ENCODE measurements around the gene TBC1D9B.

Gene TBC1D9B

DNA sequence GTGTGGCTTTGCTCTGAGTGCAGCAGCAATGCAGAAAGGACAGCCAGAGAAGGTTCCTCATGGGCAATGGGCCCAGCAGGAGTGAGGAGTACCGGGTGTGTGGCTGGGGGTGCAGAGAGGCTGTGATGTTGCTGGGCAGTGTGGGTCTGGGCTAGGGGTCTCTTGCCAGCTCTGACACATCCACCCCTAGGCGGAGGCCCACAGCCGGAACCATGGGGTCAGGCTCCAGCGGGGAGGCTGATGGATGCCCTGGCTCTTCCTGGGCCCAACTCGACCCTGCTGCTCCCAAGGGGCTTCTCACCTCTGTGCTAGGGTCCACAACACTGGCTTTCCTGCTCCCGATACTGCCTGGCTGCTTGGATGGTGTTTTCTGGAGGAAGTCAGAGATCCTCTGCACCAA is 19.9 kb downstream of the TBC1D9B start:
- H3K36me3 ChIP-seq, result peaks cover 100% of the 10 kb centered on the region

DNA sequence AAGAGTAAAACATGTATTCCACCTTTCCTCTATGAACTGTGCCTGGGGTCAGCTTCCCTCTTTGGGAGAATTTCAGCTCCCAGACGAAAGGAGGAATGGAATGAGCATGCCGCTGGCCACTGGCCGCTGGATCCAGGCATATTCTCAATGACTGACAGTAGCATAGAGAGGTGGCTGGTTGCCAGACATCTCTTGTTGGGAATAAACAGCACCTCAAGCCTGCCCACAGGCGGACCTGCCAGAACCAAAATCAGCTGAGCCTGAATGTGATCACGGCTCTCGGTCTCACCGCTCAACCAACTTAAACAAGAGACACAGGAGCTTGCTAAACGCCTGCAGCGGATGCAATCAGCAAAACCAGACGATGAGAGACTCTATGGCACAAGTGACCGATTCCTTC is 20.6 kb downstream of the TBC1D9B start:
- peaks cover 23% of the 10 kb centered on the region; the same call in 1 of the 2 replicates for H4K20me1 ChIP-seq
- H3K9me3 ChIP-seq, result peaks cover 52% of the 10 kb centered on the region
- no peaks in the 10 kb centered on the region for H3K4me1 ChIP-seq
- no peak overlapping the region for H3K27ac ChIP-seq
- H3K27me3 ChIP-seq, result no peaks in the 10 kb centered on the region
- no peak for TF ChIP-seq Cebpa-rat (IDR thresholded peaks at IDR 0.05)
- peaks cover 100% of the 10 kb centered on the region for H3K36me3 ChIP-seq
- no peak overlapping the region for H3K9ac ChIP-seq
- no peak overlapping the region for H3K4me3 ChIP-seq
- no peak overlapping the region for H3K4me2 ChIP-seq

More for the DNA sequence above, 19.9 kb downstream of the TBC1D9B start:
- H3K4me1 ChIP-seq, result no peaks in the 10 kb centered on the region
- H3K27me3 ChIP-seq, result no peaks in the 10 kb centered on the region
- no peak overlapping the region for H3K4me3 ChIP-seq
- H4K20me1 ChIP-seq, result peaks cover 24% of the 10 kb centered on the region; the same call in 1 of the 2 replicates
- H3K9me3 ChIP-seq, result peaks cover 45% of the 10 kb centered on the region
- no peak overlapping the region for H3K4me2 ChIP-seq
- H3K9ac ChIP-seq, result no peak overlapping the region
- H3K27ac ChIP-seq, result no peak overlapping the region
- TF ChIP-seq Cebpa-rat (IDR thresholded peaks at IDR 0.05), result no peak

DNA sequence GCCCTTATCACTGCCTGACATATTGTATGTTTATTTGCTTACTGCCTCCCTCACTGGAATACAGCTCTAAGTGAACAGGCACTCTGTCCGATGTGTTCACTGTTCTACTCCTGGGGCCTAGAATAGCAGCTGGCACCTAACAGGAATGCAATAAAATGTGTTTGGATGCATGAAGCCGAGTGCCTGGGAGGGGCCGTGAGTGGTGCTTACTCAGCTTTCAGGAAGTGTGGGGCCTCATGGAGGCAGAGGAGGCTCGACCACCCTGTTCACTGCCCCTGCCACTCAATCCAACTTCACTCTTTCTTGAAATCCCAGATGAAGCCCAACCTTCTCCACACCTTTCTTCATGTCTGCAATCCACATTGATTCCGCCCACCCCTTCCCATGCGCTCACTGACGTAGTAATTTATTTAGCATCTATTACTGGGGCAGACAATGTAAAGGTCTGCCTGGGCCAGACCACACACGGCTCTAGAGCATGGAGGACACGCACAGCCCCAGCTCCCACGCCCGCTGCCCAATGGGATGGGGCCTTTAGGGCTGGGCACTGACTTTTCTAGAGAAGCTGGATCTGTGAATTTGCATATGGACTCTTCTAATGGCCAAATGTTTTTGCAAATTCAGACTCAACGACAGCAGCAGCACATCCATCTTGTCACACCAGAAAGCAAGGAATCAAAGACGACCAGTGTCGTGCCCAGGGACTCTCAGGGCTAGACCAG is 21.3 kb downstream of the TBC1D9B start:
- no peak overlapping the region for H3K9ac ChIP-seq
- H3K4me3 ChIP-seq, result no peak overlapping the region
- no peak overlapping the region for H3K4me2 ChIP-seq
- no peak overlapping the region for H3K27ac ChIP-seq
- peaks cover 53% of the 10 kb centered on the region for H3K9me3 ChIP-seq
- H3K4me1 ChIP-seq, result no peaks in the 10 kb centered on the region
- H4K20me1 ChIP-seq, result peaks cover 16% of the 10 kb centered on the region; the same call in 1 of the 2 replicates
- H3K27me3 ChIP-seq, result no peaks in the 10 kb centered on the region
- H3K36me3 ChIP-seq, result peaks cover 98% of the 10 kb centered on the region
- no peak for TF ChIP-seq Cebpa-rat (IDR thresholded peaks at IDR 0.05)

DNA sequence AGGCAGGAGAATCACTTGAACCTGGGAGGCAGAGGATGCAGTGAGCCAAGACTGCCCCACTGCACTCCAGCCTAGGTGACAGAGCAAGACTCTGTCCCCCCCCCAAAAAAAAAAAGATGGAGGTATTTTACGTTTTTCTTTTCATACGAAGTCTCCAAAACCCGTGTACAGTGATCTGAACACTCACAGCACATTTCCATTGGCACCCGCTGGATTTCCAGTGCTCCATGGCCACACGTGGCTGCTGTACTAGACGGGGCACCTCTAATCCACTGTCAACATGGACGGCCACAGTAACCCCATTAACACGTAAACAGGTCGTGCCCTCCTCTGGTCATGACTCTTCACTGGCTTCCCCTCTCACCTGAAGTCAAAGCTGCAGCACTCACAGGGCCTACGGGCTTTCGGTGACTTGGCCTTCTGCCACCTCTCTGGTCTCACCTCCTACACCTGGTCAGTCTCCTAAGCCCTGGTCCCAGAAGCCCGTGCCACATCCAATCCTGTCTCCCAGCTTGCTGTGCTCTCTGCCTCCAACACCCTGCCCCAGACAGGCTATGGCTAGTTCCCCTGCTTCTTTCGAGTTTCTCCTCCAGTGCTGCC is 22.1 kb downstream of the TBC1D9B start:
- no peak overlapping the region for H3K4me3 ChIP-seq
- no peaks in the 10 kb centered on the region for H3K4me1 ChIP-seq
- H3K9ac ChIP-seq, result no peak overlapping the region
- H3K9me3 ChIP-seq, result peaks cover 53% of the 10 kb centered on the region
- peaks cover 16% of the 10 kb centered on the region for H4K20me1 ChIP-seq
- no peaks in the 10 kb centered on the region for H3K27me3 ChIP-seq
- no peak overlapping the region for H3K27ac ChIP-seq
- H3K36me3 ChIP-seq, result peaks cover 98% of the 10 kb centered on the region
- H3K4me2 ChIP-seq, result no peak overlapping the region
- no peak for TF ChIP-seq Cebpa-rat (IDR thresholded peaks at IDR 0.05)

DNA sequence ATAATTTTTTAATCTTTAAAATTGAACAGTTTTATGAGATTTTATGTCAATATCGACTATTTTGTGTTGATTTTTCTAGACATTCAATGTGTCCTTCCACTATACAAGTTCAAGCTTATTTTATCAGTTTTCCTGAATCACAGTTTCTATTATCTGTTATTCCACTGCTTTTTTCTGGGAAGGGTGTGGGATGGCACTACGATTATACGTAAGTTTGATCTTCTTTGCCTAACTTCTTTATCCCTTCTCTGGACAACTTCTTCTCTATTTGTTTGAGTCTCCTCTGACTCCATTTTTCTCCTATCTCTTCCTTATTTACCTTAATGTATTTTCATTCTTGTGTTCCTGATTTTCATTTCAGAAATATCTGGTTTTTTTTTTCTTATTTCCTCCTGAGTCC is 24.5 kb downstream of the TBC1D9B start:
- no peak for TF ChIP-seq Cebpa-rat (IDR thresholded peaks at IDR 0.05)
- Histone ChIP-seq H3K4me1 (no peaks in the 10 kb centered on the region), H3K4me3 (no peak overlapping the region), H3K36me3 (peaks cover 98% of the 10 kb centered on the region), H3K27ac (no peak overlapping the region), H3K4me2 (no peak overlapping the region), H3K9ac (no peak overlapping the region), H3K9me3 (peaks cover 53% of the 10 kb centered on the region), H4K20me1 (peaks cover 25% of the 10 kb centered on the region; the same call in 1 of the 2 replicates), H3K27me3 (no peaks in the 10 kb centered on the region)

DNA sequence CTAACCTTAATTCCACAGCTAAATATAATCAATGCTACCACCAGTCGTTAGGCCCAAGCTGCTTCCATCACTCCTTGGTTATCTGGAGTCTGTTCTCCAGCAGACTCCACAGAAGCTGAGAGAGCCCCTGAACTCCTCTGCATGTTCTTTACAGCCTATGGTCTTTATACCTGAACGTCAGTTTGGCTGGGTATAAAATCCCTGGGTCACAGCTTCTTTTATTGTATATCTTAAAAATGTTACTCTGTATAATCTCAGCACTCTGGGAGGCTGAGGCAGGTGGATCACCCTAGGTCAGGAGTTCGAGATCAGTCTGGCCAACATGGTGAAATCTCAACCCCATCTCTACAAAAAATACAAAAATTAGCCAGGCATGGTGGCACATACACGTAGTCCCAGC is 25.4 kb downstream of the TBC1D9B start:
- H3K9me3 ChIP-seq, result peaks cover 53% of the 10 kb centered on the region
- no peak for TF ChIP-seq Cebpa-rat (IDR thresholded peaks at IDR 0.05)
- H3K4me2 ChIP-seq, result no peak overlapping the region
- no peaks in the 10 kb centered on the region for H3K4me1 ChIP-seq
- peaks cover 98% of the 10 kb centered on the region for H3K36me3 ChIP-seq
- H4K20me1 ChIP-seq, result peaks cover 27% of the 10 kb centered on the region; the same call in 1 of the 2 replicates
- H3K4me3 ChIP-seq, result no peak overlapping the region
- no peak overlapping the region for H3K9ac ChIP-seq
- H3K27ac ChIP-seq, result no peak overlapping the region
- no peaks in the 10 kb centered on the region for H3K27me3 ChIP-seq

DNA sequence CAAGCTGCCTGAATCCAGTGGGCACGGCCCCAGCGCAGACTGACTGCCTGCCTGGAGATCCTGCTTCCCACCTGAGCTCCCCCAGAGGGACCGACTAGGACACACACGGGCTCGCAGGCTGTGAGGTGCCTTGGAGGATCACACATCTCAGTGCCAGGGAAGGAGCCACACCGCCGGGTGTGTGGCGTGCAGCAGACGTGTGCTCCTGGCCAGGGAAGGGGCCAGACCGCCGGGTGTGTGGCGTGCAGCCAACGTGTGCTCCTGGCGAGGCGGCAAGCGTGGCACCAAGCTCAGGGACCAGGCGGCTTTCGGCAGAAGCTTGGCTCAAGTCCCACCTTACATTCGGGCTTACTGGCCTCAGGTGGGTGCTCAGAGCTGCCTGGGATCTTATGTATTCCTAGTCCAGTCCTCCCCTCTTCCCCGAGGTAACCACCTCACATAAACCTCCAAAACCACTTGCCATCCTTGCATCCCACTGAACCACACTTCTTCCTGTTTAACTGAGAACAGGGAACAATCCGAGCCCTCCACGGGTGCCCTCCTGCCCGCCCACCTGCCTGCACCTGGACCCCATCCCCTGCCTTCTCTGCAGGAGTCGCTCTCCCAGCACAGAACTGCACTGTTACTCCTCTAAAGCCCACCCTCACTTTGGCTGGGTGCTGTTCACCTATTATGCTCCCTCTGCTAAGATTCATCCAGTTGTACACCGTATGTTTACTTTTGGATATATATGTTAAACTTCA is 26.7 kb downstream of the TBC1D9B start:
- H3K4me2 ChIP-seq, result no peak overlapping the region
- H3K27ac ChIP-seq, result no peak overlapping the region
- H3K9ac ChIP-seq, result no peak overlapping the region
- TF ChIP-seq Cebpa-rat (IDR thresholded peaks at IDR 0.05), result no peak
- H3K9me3 ChIP-seq, result peaks cover 41% of the 10 kb centered on the region
- H3K4me3 ChIP-seq, result no peak overlapping the region
- no peaks in the 10 kb centered on the region for H3K27me3 ChIP-seq
- no peaks in the 10 kb centered on the region for H3K4me1 ChIP-seq
- peaks cover 27% of the 10 kb centered on the region; the same call in 1 of the 2 replicates for H4K20me1 ChIP-seq
- H3K36me3 ChIP-seq, result peaks cover 98% of the 10 kb centered on the region

DNA sequence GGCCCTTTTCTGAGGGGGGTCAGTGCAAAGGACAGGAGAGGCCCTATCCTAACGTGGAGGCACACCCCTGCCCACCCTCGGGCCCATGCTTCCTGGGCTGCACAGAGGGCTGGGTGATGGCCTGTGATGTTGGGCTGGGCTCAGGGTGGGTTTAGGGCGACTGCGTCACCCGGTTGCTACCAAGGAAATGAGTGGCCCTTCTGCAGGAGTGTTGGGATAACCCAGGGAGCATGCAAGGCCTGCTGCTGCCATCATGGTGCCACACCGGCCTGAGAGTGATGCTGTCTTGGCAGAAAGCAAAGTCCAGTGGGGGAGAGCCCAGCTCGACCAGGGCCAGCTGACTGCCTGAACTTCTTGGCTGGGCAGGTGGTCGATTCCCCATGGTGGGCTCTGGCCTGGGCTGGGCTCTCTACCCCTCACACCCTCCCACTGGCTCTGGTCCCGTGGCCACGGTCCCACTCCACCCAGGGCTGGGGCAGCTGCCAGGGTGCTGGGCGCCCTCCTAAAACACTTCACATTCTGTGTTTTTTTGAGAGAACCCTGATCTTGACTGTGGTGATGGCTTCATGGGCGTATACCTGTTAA is 27.5 kb downstream of the TBC1D9B start:
- H4K20me1 ChIP-seq, result peaks cover 27% of the 10 kb centered on the region; the same call in 1 of the 2 replicates
- H3K27ac ChIP-seq, result no peak overlapping the region
- H3K27me3 ChIP-seq, result no peaks in the 10 kb centered on the region
- H3K9ac ChIP-seq, result no peak overlapping the region
- H3K36me3 ChIP-seq, result peaks cover 98% of the 10 kb centered on the region
- no peak overlapping the region for H3K4me2 ChIP-seq
- TF ChIP-seq Cebpa-rat (IDR thresholded peaks at IDR 0.05), result no peak
- H3K4me1 ChIP-seq, result no peaks in the 10 kb centered on the region
- H3K4me3 ChIP-seq, result no peak overlapping the region
- H3K9me3 ChIP-seq, result peaks cover 32% of the 10 kb centered on the region

DNA sequence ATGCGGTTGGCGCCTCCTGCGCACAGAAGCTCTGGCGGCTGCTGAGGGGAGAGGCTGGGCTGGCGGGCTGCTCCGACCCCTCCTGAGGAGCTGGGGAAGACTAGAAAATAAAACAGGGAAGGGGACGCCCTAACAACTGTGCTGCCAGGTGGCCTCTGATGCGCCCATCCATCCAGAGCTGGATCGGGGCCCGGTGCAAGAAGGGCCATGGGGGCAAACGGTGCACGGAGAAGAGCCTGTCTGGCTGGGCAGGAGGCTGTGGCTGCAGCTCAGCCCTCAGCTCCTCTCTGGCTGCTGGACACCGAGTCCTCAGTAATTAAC is 28.0 kb downstream of the TBC1D9B start:
- H3K27ac ChIP-seq, result no peak overlapping the region
- no peak overlapping the region for H3K9ac ChIP-seq
- no peaks in the 10 kb centered on the region for H3K4me1 ChIP-seq
- no peak overlapping the region for H3K4me2 ChIP-seq
- H3K9me3 ChIP-seq, result peaks cover 27% of the 10 kb centered on the region
- H4K20me1 ChIP-seq, result peaks cover 27% of the 10 kb centered on the region; the same call in 1 of the 2 replicates
- no peak overlapping the region for H3K4me3 ChIP-seq
- H3K27me3 ChIP-seq, result no peaks in the 10 kb centered on the region
- peaks cover 98% of the 10 kb centered on the region for H3K36me3 ChIP-seq
- no peak for TF ChIP-seq Cebpa-rat (IDR thresholded peaks at IDR 0.05)
